Gastrocnemius medialis (tissue), 4 donors: Measurements from ENCODE around the gene RBFA. TPM values are rescaled to one million over a fixed set of nuclear protein-coding genes. Genes with fewer than 3 reads are reported as not detected.

Source experiments
- ATAC-seq, 2 donors: fragments of 150-250 bp; one replicate each; pipeline ENCODE4 v1.9.1; 2016
- DNase-seq, 2 donors: peaks; one replicate each; pipeline ENCODE4 v3.0.0-alpha.2; 2019
- H3K27ac ChIP-seq, 4 donors: fragments of 200-600 bp; sonication (generic); 1 replicate in 1 of 4; 2 replicates in 3 of 4; pipeline ENCODE4 v1.5.1; 2016 to 2018; ENCODE audit warnings: mild to moderate bottlenecking in 2 of 4, moderate library complexity in 1 of 4
- H3K27me3 ChIP-seq, 3 donors: fragments of 200-600 bp; sonication (generic) in 2 of 3; 1 replicate in 1 of 3; 2 replicates in 2 of 3; pipeline versions ENCODE4 v1.5.1 to v1.6.0; 2016 to 2019; ENCODE audit warnings: mild to moderate bottlenecking in 1 of 3, moderate library complexity in 1 of 3
- H3K36me3 ChIP-seq, 2 donors: fragments of 200-600 bp; sonication (generic) in 1 of 2; one replicate each; pipeline ENCODE4 v1.5.1; 2017 to 2018
- H3K4me1 ChIP-seq, 2 donors: fragments of 200-600 bp; sonication (generic) in 1 of 2; one replicate each; pipeline ENCODE4 v1.5.1; 2016 to 2017; ENCODE audit warnings: mild to moderate bottlenecking in 2 of 2
- H3K4me3 ChIP-seq, 4 donors: fragments of 200-600 bp; sonication (generic) in 3 of 4; 1 replicate in 1 of 4; 2 replicates in 3 of 4; pipeline ENCODE4 v1.5.1; 2016 to 2019; ENCODE audit warnings: mild to moderate bottlenecking in 2 of 4
- H3K9me3 ChIP-seq, 3 donors: fragments of 200-600 bp; sonication (generic) in 2 of 3; 1 replicate in 1 of 3; 2 replicates in 2 of 3; pipeline ENCODE4 v1.5.1; 2016 to 2019
- CTCF ChIP-seq, 5 experiments: fragments of 450-650 bp in 3 of 5; fragments of 200-600 bp in 2 of 5; sonication (generic) in 2 of 5; IDR thresholded peaks in 4 of 5; conservative IDR thresholded peaks in 1 of 5; 1 replicate in 4 of 5; 2 replicates in 1 of 5; pipeline ENCODE4 v1.5.1; 2016 to 2019; ENCODE audit warnings: antibody characterized with exemption in 5 of 5, mild to moderate bottlenecking in 3 of 5, moderate library complexity in 3 of 5
- POLR2A ChIP-seq, 2 donors: fragments of 450-650 bp; IDR thresholded peaks; one replicate each; pipeline ENCODE4 v1.6.1; 2017; ENCODE audit warnings: antibody characterized with exemption in 2 of 2, mild to moderate bottlenecking in 2 of 2, moderate library complexity in 2 of 2
- in situ Hi-C, 4 donors: fragments of 200-750 bp; cut with MboI; loops; one replicate each; pipeline versions ENCODE4 v1.15.0 to v1.8.0; 2017; ENCODE audit warnings: low sequenced_read_pairs in 4 of 4
- intact Hi-C: fragments of 100-400 bp; cut with DNase I; formaldehyde crosslinking; loops from one replicate; pipeline ENCODE4 v1.15.1; 2023; ENCODE audit warnings: low total_unique reads
- total RNA-seq, 4 donors: library from RNA; depleted of rRNA; stranded (reverse); fragments of >200 nt; gene quantifications; one replicate each; pipeline versions ENCODE4 v1.1.0 to v1.2.3, GENCODE V29; 2016

RBFA gene
- total RNA-seq, 4 donors from 2014 or later: 26.6 to 37.4 (median 32.3) TPM

- TF ChIP-seq POLR2A (IDR thresholded peaks at IDR 0.05) (no peak), CTCF (IDR thresholded peaks at IDR 0.05 in 4 of 5, conservative IDR thresholded peaks at IDR 0.05 in 1 of 5) (no peak)
- in situ Hi-C loops: no loop called here
- Histone ChIP-seq H3K27me3 (no peaks in the 10 kb centered on the region), H3K36me3 (peaks cover 0 to 10% of the 10 kb centered on the region in 2 donors), H3K4me3 (no peak overlapping the region), H3K4me1 (peaks cover 2 to 3% of the 10 kb centered on the region in 2 donors), H3K9me3 (no peaks in the 10 kb centered on the region), H3K27ac (no peak overlapping the region)
- DNase-seq: no peak
- intact Hi-C loops: no loop called here
- ATAC-seq: no peak
Measured at GRCh38 chr18:80040515-80040914, 6.3 kb downstream of the RBFA start.

- H3K27me3 ChIP-seq: no peaks in the 10 kb centered on the region
- peaks cover 0 to 19% of the 10 kb centered on the region in 2 donors for H3K36me3 ChIP-seq
- H3K9me3 ChIP-seq: no peaks in the 10 kb centered on the region
- TF ChIP-seq CTCF (IDR thresholded peaks at IDR 0.05 in 4 of 5, conservative IDR thresholded peaks at IDR 0.05 in 1 of 5): no peak
- no peak for TF ChIP-seq POLR2A (IDR thresholded peaks at IDR 0.05)
- in situ Hi-C loops (no loop called here), intact Hi-C loops (no loop called here)
- ATAC-seq: no peak
- DNase-seq: no peak
- no peak overlapping the region for H3K4me3 ChIP-seq
- no peaks in the 10 kb centered on the region for H3K4me1 ChIP-seq
- no peak overlapping the region for H3K27ac ChIP-seq
Measured at GRCh38 chr18:80041424-80041823, 7.2 kb downstream of the RBFA start.

GRCh38 chr18:80042785-80043184 lies 8.6 kb downstream of the RBFA start:
- H3K27ac ChIP-seq: no peak overlapping the region
- H3K4me3 ChIP-seq: no peak overlapping the region
- H3K4me1 ChIP-seq: no peaks in the 10 kb centered on the region
- no peaks in the 10 kb centered on the region for H3K27me3 ChIP-seq
- peaks cover 0 to 24% of the 10 kb centered on the region in 2 donors for H3K36me3 ChIP-seq
- intact Hi-C loops: no loop called here
- no peak for DNase-seq
- ATAC-seq: no peak
- no peaks in the 10 kb centered on the region for H3K9me3 ChIP-seq
- no peak for TF ChIP-seq POLR2A (IDR thresholded peaks at IDR 0.05)
- in situ Hi-C loops: no loop called here

- H3K4me1 ChIP-seq: no peaks in the 10 kb centered on the region
- H3K36me3 ChIP-seq: peaks cover 0 to 35% of the 10 kb centered on the region in 2 donors
- no peaks in the 10 kb centered on the region for H3K9me3 ChIP-seq
- H3K4me3 ChIP-seq: no peak overlapping the region
- intact Hi-C loops (no loop called here), in situ Hi-C loops (no loop called here)
- no peak for TF ChIP-seq POLR2A (IDR thresholded peaks at IDR 0.05)
- TF ChIP-seq CTCF (IDR thresholded peaks at IDR 0.05 in 4 of 5, conservative IDR thresholded peaks at IDR 0.05 in 1 of 5): no peak
- no peak for ATAC-seq
- H3K27ac ChIP-seq: no peak overlapping the region
- no peaks in the 10 kb centered on the region for H3K27me3 ChIP-seq
- no peak for DNase-seq
Measured at GRCh38 chr18:80044072-80044471, 9.8 kb downstream of the RBFA start.

GRCh38 chr18:80046011-80046410 lies 11.8 kb downstream of the RBFA start:
- TF ChIP-seq POLR2A (IDR thresholded peaks at IDR 0.05) (no peak), CTCF (IDR thresholded peaks at IDR 0.05 in 4 of 5, conservative IDR thresholded peaks at IDR 0.05 in 1 of 5) (no peak)
- Histone ChIP-seq H3K4me1 (no peaks in the 10 kb centered on the region), H3K36me3 (peaks cover 0 to 53% of the 10 kb centered on the region in 2 donors), H3K4me3 (no peak overlapping the region), H3K27me3 (no peaks in the 10 kb centered on the region), H3K27ac (no peak overlapping the region), H3K9me3 (no peaks in the 10 kb centered on the region)
- ATAC-seq (no peak), DNase-seq (no peak)
- intact Hi-C loops: no loop called here
- in situ Hi-C loops: no loop called here
